Activated CD4-positive, CD25-positive, alpha-beta regulatory T cell treated with anti-CD3 and anti-CD28 coated beads, Interleukin-2, amount 50 U/mL, for 24 hours (primary cell): Measurements from ENCODE around the gene ST8SIA6.
A peak's percentile ranks its signal among the peaks of the same experiment; 100 is the strongest.

ENCODE experiments used
- ATAC-seq, 2 donors: fragments of 150-1000 bp; cut with Tn5 transposase; one replicate each; pipeline ENCODE4 v1.10.0; 2021; ENCODE audit warnings: mild to moderate bottlenecking in 1 of 2, moderate library complexity in 1 of 2

ST8SIA6 gene

DNA sequence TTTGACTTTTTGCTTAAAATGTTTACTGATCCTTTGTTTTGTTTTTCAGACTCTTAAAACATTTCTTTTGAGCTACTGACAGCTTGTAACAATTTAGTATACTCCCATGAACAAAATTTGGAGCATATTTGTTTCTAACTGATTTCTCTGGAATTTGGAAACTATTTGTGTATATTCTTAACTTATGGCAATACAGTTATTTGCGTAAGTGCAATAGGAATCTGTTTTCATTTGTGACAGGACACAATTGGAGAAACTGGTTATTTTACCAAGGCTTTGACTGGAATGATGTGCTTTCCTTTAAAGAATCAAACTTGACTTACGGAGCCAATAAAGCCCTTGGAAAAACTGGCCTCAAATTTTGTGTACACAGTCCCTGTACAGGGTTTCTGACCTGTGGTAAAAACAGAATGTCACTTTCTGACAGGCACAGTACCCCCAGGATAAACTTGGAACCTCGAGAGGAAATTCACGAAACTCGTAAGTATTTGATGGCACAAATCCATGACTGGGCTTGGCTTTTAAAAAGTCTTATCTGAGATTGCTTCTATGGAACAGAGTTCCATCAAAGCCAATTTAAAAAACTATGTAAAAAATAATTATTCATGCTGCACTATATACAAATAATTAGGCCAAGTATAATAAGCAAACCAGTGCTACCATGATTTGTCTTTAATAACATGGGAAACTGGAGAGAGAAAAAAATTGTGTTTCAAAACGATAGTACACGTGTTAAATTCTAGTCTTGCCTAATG, 70.4 kb downstream of the ST8SIA6 start:
- ATAC-seq: no peak

- ATAC-seq: no peak
Measured at GRCh38 chr10:17381502-17382142, 72.8 kb downstream of the ST8SIA6 start.

DNA sequence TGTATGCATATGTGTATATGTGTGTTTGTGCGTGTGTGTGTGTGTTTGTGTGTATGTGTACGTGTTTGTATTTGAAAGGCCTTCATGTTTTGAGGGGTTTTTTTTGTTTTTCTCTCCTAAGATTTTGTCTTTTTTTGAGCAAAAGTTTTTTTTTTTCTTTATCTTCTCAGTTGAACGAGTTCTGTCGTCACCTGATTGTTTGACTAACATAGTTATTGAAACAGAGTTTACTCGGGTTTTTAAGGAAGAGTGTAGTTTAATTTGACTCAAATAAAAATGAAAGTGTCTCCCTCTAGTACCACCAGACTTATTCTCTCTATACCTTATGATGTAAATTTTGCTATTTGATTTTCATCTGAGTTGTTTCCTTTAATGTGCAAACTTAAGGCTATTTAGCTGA, 73.5 kb downstream of the ST8SIA6 start:
- ATAC-seq: no peak

DNA sequence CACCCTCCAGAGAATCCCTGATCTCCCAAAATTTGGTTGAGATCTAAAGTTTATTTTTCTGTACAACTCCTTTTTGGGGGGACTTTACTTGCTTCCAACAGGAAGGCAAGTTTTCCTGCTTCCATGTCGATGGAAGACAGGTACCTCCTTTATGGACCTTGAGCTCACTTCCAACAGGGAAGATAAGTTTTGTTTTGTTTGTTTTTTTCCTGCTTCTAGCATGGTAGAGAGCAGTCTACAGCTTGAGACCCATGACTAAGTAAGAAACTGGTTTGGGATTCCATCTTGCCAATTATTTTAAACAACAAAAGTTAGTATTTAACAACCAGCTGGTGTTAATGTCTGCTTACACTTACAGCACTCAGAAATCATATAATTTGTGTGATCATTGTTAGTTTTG, 74.4 kb downstream of the ST8SIA6 start:
- no peak for ATAC-seq

GRCh38 chr10:17379151-17379690, 75.2 kb downstream of the ST8SIA6 start:
- no peak for ATAC-seq

- no peak for ATAC-seq
Measured at GRCh38 chr10:17375936-17376584, 78.3 kb downstream of the ST8SIA6 start.

- ATAC-seq: peak; percentile 69 to 82
Measured at GRCh38 chr10:17368708-17369272, 85.6 kb downstream of the ST8SIA6 start.

DNA sequence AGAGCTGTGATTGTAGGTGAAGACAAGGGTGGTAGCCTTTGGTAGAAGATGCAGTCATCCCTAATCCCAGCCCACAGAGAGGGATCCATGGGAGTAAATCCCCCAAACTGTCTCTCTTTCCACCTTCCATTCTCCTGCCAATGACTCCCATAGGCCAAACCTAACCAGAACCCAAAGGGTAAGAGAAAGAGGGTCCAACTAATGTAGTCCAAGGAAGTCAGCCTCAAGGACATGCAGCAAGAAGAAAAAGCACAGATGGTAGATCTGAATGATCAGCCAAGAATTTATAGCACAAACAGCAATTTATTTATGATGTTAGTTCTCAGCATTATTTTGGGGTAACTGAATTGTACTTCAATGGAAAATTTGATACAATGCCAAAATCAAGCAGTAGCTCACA, 87.7 kb downstream of the ST8SIA6 start:
- no peak for ATAC-seq

- no peak for ATAC-seq
Measured at GRCh38 chr10:17365402-17365801, 89.0 kb downstream of the ST8SIA6 start.

DNA sequence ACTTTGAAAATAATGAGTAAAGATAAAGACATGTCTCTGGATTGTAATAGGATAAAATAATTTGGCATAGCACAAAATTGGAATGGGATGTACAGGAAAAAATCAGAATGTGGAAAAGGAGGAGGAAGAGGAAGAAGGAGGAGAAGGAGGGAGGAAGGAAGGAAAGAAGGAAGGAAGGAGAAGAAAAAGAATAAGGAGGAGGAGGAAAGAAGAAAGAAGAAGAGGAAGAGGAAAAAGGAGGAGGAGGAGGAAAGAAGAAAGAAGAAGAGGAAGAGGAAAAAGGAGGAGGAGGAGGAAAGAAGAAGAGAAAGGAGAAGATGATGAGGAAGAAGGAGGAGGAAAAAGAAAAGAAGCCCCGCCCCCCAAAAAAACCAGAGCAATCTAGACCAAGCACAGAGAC, 95.9 kb downstream of the ST8SIA6 start:
- ATAC-seq: no peak

DNA sequence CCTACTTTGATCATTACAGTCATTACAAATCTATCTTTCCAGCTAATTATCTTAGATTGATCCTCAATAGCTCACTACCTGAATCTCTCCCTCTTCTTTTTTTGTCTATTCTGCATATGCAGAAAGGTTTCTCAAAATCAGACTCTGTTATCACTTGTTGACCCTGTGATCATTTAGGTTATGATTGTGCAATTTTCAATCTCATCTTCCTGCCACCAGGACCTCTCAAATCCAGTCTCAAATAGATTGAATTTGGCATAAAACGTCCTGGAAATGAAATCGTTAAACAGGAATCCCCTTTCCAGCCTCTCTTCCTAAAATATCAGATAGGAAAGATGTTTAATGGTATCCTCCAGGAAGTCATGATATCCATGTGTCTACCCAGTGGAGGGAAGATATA, 96.6 kb downstream of the ST8SIA6 start:
- no peak for ATAC-seq

DNA sequence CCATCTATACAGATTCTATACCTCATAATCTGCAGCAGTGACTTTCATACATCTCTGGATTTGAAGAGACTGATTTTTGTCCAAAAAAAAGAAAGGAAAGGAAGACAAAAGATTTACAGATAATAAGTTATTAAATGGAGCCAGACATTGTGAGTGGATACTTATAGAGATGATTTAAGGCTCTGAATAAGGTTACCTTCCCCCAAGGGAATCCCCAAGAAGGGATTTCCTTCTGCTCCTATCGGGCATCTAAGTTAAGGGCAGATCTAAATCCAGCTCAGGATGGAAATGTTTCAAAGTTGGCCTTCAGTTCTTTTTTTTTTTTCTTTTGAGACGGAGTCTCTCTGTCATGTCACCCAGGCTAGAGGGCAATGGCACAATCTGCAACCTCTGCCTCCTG, 97.6 kb downstream of the ST8SIA6 start:
- no peak for ATAC-seq

- no peak for ATAC-seq
Measured at GRCh38 chr10:17354781-17355180, 99.6 kb downstream of the ST8SIA6 start.

- peak; percentile 56 to 89 for ATAC-seq
Measured at GRCh38 chr10:17353568-17354300, 100.7 kb downstream of the ST8SIA6 start.

DNA sequence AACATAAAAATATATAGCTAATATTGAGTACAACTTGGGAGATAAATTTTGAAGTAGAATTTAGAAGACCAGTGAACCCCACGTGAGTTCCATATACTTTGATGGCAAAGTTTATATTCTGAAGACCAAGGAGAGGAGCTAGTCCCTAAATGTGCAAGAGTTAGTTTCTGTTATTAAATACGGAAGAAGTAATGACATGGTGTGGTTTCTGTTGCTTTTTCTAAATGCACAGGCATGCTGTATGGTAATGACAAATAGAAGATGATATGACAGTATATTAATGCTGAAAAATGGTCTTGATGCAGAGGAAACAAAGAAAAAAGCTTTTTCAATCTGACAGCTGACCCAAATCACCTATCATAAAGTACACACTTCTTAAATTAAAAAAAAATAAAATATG, 101.8 kb downstream of the ST8SIA6 start:
- ATAC-seq: no peak

- ATAC-seq: no peak
Measured at GRCh38 chr10:17351506-17351905, 102.9 kb downstream of the ST8SIA6 start.

DNA sequence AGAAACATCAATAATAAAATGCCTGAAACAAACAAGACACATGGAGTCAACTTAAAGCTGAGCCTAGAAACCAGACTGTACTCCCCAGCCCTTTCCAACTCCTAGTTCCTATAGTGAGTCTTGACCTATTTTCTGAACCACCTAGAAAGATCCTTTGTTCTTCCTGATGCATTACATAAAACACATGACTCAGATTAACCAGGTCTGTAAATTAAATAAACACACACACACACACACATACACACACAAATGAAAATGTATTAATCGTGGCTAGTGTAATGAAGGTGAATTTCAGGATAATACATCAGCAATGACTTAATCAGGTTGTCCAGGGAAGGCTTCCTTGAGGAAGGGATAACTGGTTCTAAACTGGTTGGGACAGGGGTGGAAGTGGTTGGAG, 104.7 kb downstream of the ST8SIA6 start:
- ATAC-seq: no peak

DNA sequence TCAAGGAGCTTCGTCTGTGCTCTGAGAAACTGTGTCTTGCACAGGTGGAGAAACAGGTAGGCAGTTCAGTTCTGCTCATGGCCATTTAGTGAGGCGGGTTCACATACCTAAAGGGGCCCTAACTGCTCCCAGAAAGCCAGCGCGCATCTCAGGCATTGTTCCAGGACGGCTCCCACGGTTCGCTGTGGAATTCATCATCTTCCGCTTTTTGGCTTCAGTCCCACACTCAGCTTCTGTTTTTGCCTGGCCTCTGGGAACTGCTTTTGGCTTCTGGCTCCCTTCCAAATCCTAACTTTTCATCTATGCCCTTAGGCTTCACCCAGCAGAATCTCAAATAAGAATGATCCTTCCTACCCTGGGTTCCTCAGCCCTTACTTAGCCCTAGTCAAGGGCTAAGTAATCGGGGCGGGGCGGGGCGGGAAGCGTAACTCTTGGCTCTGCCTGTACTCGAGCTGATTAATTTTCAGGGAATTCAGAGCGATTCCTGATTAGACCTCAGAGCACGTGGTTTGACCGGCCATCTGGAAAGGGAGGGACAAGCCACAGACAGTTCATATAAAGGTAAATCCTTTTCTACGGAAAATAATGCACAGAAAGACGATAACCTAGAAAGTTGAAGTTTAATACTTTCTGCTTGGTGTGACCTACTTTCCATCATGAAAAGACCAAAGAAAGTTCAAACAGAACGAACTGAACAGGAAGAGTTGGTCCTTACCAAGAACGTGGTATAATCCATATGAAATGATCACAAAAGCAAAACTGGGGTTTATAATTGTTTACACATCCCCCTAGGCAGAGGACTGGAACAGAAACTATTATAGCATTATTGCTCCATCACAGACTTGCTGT, 105.7 kb downstream of the ST8SIA6 start:
- ATAC-seq: no peak

DNA sequence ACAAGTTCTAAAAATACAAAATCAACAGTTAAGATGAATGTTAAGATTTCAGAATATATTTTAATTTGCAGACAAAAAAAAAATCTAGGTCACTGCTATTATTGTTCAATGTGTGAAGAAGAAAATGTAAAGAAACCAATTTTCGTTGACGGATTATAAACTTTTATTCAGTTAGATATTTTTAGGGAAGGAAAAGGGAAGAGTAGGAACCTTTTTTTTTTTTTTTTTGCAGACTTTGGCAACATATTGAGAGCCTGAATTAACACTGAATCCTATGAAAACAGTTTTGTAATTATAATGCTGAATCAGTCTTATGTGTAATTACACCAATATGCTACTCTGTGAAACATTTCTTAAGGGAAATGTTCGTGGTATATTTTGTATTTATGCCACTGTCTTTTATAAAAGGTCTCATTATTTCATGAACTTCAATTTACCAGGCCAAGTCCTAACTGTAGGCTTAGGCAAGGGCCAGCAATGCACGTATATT, 106.3 kb downstream of the ST8SIA6 start:
- ATAC-seq: no peak

GRCh38 chr10:17344206-17344605, 110.2 kb downstream of the ST8SIA6 start:
- no peak for ATAC-seq

DNA sequence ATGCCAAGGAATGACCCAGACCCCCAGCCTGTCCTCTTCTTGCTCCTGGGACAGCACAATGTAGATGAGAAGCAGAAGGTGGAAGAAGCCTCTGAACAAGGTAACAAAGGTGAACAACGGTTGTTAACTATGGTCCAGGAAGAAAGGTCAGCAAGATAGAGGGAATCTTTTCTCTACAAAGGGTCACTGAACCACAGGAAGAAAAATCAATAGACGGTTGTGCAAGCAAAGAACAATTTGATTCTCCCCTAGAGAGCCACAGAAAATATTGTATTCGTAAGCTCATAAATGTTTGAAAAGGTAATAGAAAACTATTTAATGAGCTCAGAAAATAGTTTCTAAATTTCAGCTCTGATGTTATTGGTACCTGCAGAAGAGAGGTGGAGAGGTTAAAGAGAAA, 111.3 kb downstream of the ST8SIA6 start:
- no peak for ATAC-seq
